Activated naive CD8-positive, alpha-beta T cell (primary cell): Measurements from ENCODE around the gene HDHD3.
"Not testable (repeated sequence)": the region's sequence is repeated elsewhere in the genome, so short reads cannot be mapped to it uniquely, and the experiment has no call there.

ENCODE experiments used
- H3K27ac Mint-ChIP-seq: one replicate; pipeline ENCODE4 v1.8.0; 2021; ENCODE audit warnings: mixed read lengths
- H3K27me3 Mint-ChIP-seq: one replicate; pipeline ENCODE4 v1.8.0; 2021; ENCODE audit warnings: mixed read lengths
- H3K36me3 Mint-ChIP-seq: one replicate; pipeline ENCODE4 v1.8.0; 2021; ENCODE audit warnings: mixed read lengths
- H3K4me1 Mint-ChIP-seq: one replicate; pipeline ENCODE4 v1.8.0; 2021; ENCODE audit warnings: low read depth, mixed read lengths
- H3K4me3 Mint-ChIP-seq: one replicate; pipeline ENCODE4 v1.8.0; 2021; ENCODE audit warnings: mild to moderate bottlenecking, mixed read lengths
- H3K9me3 Mint-ChIP-seq: one replicate; pipeline ENCODE4 v1.8.0; 2021; ENCODE audit warnings: low read depth, mixed read lengths

The HDHD3 gene

GRCh38 chr9:113376634-113377567, at the start of gene HDHD3:
TSS of gene HDHD3 (minus strand) at chr9:113376986. CDS start at chr9:113374354, 2,632 bp downstream.
- H3K4me1 Mint-ChIP-seq, result peaks cover 14% of the 10 kb centered on the region
- no peaks in the 10 kb centered on the region for H3K9me3 Mint-ChIP-seq
- peak within 1 kb of the TSS; percentile 89 for H3K4me3 Mint-ChIP-seq
- peak within 1 kb of the TSS; percentile 86 for H3K27ac Mint-ChIP-seq
- H3K27me3 Mint-ChIP-seq, result no peaks in the 10 kb centered on the region
- H3K36me3 Mint-ChIP-seq, result peaks cover 3% of the 10 kb centered on the region

GRCh38 chr9:113425072-113425471, 48.3 kb upstream of the HDHD3 start:
- H3K27ac Mint-ChIP-seq, result no peak overlapping the region
- H3K4me3 Mint-ChIP-seq, result no peak overlapping the region

GRCh38 chr9:113421726-113422125, 44.9 kb upstream of the HDHD3 start:
- H3K4me3 Mint-ChIP-seq, result no peak overlapping the region
- no peaks in the 10 kb centered on the region for H3K27me3 Mint-ChIP-seq
- H3K4me1 Mint-ChIP-seq, result no peaks in the 10 kb centered on the region
- H3K36me3 Mint-ChIP-seq, result no peaks in the 10 kb centered on the region
- no peak overlapping the region for H3K27ac Mint-ChIP-seq
- no peaks in the 10 kb centered on the region for H3K9me3 Mint-ChIP-seq

More at GRCh38 chr9:113425072-113425471, 48.3 kb upstream of the HDHD3 start:
- Mint-ChIP-seq H3K36me3 (no peaks in the 10 kb centered on the region), H3K27me3 (no peaks in the 10 kb centered on the region), H3K4me1 (no peaks in the 10 kb centered on the region), H3K9me3 (no peaks in the 10 kb centered on the region)

- Mint-ChIP-seq H3K9me3 (no peaks in the 10 kb centered on the region), H3K36me3 (no peaks in the 10 kb centered on the region), H3K27ac (no peak overlapping the region), H3K4me1 (no peaks in the 10 kb centered on the region), H3K27me3 (no peaks in the 10 kb centered on the region), H3K4me3 (no peak overlapping the region)
Observed at GRCh38 chr9:113417370-113417769, 40.6 kb upstream of the HDHD3 start.

- no peak overlapping the region for H3K4me3 Mint-ChIP-seq
- no peaks in the 10 kb centered on the region for H3K9me3 Mint-ChIP-seq
- H3K36me3 Mint-ChIP-seq, result no peaks in the 10 kb centered on the region
- no peak overlapping the region for H3K27ac Mint-ChIP-seq
- no peaks in the 10 kb centered on the region for H3K27me3 Mint-ChIP-seq
- no peaks in the 10 kb centered on the region for H3K4me1 Mint-ChIP-seq
Observed at GRCh38 chr9:113416149-113416721, 39.4 kb upstream of the HDHD3 start.

- Mint-ChIP-seq H3K4me1 (peaks cover 27% of the 10 kb centered on the region), H3K4me3 (peak within 1 kb of the TSS; percentile 98), H3K9me3 (no peaks in the 10 kb centered on the region), H3K27me3 (no peaks in the 10 kb centered on the region), H3K36me3 (peaks cover 10% of the 10 kb centered on the region), H3K27ac (peak within 1 kb of the TSS; percentile 99)
Observed at GRCh38 chr9:113410207-113410864, 33.5 kb upstream of the HDHD3 start, which contains the start of the genes C9orf43 and POLE3. TSS of gene C9orf43 (plus strand) at chr9:113410747. CDS start at chr9:113413494, 2,747 bp downstream. TSS of gene POLE3 (minus strand) at chr9:113410675. CDS start at chr9:113410293, 382 bp downstream.

- peaks cover 10% of the 10 kb centered on the region for H3K36me3 Mint-ChIP-seq
- peak overlapping the region; percentile 99 for H3K27ac Mint-ChIP-seq
- no peaks in the 10 kb centered on the region for H3K9me3 Mint-ChIP-seq
- H3K4me3 Mint-ChIP-seq, result peak overlapping the region; percentile 98
- peaks cover 27% of the 10 kb centered on the region for H3K4me1 Mint-ChIP-seq
- no peaks in the 10 kb centered on the region for H3K27me3 Mint-ChIP-seq
Observed at GRCh38 chr9:113409883-113410206, 33.1 kb upstream of the HDHD3 start.

- no peaks in the 10 kb centered on the region for H3K9me3 Mint-ChIP-seq
- peaks cover 10% of the 10 kb centered on the region for H3K36me3 Mint-ChIP-seq
- H3K27me3 Mint-ChIP-seq, result no peaks in the 10 kb centered on the region
- peaks cover 28% of the 10 kb centered on the region for H3K4me1 Mint-ChIP-seq
- peak overlapping the region; percentile 98 for H3K4me3 Mint-ChIP-seq
- H3K27ac Mint-ChIP-seq, result peak overlapping the region; percentile 99
Observed at GRCh38 chr9:113409481-113409880, 32.7 kb upstream of the HDHD3 start.

GRCh38 chr9:113406873-113407511, 30.2 kb upstream of the HDHD3 start:
- H3K9me3 Mint-ChIP-seq, H3K27me3 Mint-ChIP-seq, H3K36me3 Mint-ChIP-seq: not testable (repeated sequence)
- Mint-ChIP-seq H3K4me3 (peak overlapping the region; percentile 98), H3K27ac (peak overlapping the region; percentile 89), H3K4me1 (peaks cover 28% of the 10 kb centered on the region)

- H3K36me3 Mint-ChIP-seq, H3K4me3 Mint-ChIP-seq, H3K9me3 Mint-ChIP-seq, H3K27me3 Mint-ChIP-seq: not testable (repeated sequence)
- H3K27ac Mint-ChIP-seq, result peak overlapping the region; percentile 89
- H3K4me1 Mint-ChIP-seq, result peaks cover 35% of the 10 kb centered on the region
Observed at GRCh38 chr9:113406353-113406752, 29.6 kb upstream of the HDHD3 start.

- Mint-ChIP-seq H3K4me1 (peaks cover 41% of the 10 kb centered on the region), H3K9me3 (no peaks in the 10 kb centered on the region), H3K36me3 (peaks cover 4% of the 10 kb centered on the region), H3K4me3 (no peak overlapping the region), H3K27ac (peak overlapping the region; percentile 34), H3K27me3 (no peaks in the 10 kb centered on the region)
Observed at GRCh38 chr9:113403646-113404045, 26.9 kb upstream of the HDHD3 start.

GRCh38 chr9:113401027-113401792, 24.4 kb upstream of the HDHD3 start, which contains the start of gene ALAD:
TSS of gene ALAD (minus strand) at chr9:113401284. CDS start at chr9:113393559, 7,725 bp downstream.
- Mint-ChIP-seq H3K27me3 (no peaks in the 10 kb centered on the region), H3K9me3 (no peaks in the 10 kb centered on the region), H3K4me1 (peaks cover 28% of the 10 kb centered on the region), H3K36me3 (no peaks in the 10 kb centered on the region), H3K4me3 (peak within 1 kb of the TSS; percentile 91), H3K27ac (peak within 1 kb of the TSS; percentile 77)

- Mint-ChIP-seq H3K27ac (no peak overlapping the region), H3K4me1 (peaks cover 28% of the 10 kb centered on the region)
Observed at GRCh38 chr9:113399646-113400200, 22.9 kb upstream of the HDHD3 start.

GRCh38 chr9:113398796-113399195, 22.0 kb upstream of the HDHD3 start:
- Mint-ChIP-seq H3K36me3 (peaks cover 2% of the 10 kb centered on the region), H3K27ac (no peak overlapping the region), H3K27me3 (no peaks in the 10 kb centered on the region), H3K4me1 (peaks cover 28% of the 10 kb centered on the region), H3K9me3 (no peaks in the 10 kb centered on the region), H3K4me3 (peak overlapping the region; percentile 91)

More at GRCh38 chr9:113399646-113400200, 22.9 kb upstream of the HDHD3 start:
- no peaks in the 10 kb centered on the region for H3K27me3 Mint-ChIP-seq
- no peaks in the 10 kb centered on the region for H3K9me3 Mint-ChIP-seq
- H3K4me3 Mint-ChIP-seq, result peak overlapping the region; percentile 91
- peaks cover 2% of the 10 kb centered on the region for H3K36me3 Mint-ChIP-seq
